NCI-H2029 treated with DMSO at 0.1 percent for 48 hours (cell line): Measurements from ENCODE around the gene INSRR.

Experiments
- DNase-seq: peaks from one replicate; lab custom pipeline; 2025; lab: John Stamatoyannopoulos, UW

The INSRR gene

DNA sequence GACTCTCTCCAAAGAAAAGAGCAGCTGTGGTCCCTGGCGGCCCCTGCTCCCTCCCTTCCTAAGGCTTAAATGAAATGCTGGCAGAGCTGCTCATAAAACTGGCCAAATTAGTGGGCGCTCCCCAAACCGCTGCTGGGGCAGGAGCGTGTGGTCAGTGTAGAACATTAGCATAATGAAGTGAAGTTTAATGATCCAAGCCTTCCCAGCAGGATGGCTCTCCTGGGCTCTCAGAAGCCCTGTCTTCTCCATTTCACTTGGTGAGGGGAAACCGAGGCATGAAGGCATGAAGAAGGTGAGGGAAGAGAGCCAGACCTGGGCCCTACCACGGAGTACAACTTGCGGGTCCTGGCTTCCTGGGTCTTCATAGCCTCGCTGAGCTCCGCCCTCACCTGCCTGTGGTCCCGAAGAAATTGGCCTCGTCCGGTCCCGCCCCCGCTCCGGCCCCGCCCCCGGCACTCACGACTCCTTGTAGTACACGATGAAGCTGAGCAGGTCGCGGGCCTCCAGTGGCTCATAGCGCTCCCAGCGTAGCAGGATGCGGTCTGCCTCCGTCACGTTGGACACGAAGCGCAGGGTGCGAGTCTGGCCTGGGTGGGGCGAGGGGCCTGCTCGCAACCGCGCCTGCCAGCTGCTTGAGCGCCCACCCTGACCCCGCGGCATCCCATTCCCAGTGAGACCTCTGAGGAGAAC lies 10.3 kb downstream of the INSRR start:
- no peak for DNase-seq

DNA sequence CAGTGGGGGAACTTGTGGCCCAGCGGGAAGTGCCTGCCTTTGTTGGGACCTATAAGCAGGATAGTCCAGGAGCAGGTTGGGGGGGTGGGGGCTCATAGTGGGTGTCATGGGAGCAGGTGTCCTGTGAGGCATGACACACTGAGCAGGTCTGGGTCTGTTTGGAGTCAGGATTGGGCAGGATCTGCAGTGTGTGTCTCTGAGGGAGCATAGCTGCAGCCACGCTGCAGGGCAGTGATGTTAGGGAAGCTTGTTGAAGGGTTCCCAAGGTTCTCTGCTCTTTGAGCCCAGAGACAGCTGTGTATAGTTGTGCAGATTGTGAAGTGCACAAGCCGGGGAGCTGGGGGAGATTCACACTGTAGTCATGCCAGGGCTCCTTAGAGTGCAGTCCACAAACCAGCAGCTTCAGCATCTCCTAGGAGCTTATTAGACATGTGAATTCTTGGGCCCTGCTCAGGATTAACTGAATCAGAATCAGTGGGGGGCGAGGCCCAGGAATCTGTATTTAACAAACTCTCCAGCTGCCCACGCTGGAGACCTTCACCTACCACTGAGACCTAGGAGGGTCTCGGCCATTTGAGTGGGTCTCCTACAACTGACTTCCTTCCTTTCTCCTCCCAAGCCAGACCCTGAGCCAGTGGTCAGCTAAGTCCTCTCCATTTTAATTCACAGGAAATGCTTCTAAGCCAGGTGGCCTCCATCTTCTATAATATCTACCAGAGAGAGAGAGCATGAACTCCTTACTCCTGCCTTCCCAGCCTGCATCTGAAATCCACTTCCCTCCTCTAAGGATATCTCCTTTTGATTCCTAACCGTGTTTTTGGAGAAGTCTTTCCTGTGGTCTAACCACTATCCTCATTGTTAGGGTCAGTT lies 11.1 kb downstream of the INSRR start:
- DNase-seq, result no peak

DNA sequence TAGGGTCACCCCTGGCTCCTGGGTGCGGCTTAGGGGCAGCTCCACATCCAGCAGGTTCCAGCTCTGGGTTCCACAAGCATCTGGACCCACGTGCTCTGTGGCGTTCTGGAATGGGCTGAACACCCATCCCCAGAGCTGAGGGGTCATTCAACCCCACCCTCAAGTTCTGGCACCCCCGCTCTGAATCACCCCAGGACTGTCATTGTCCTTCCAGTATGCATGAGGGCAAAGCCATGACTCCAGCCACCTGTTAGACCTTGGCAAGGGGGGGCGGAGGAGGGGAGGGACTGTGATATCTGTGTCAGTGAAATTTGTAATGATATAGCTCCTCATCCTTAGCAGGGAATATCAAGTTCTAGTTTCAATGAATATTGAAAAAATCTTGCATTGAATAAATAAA lies 12.3 kb downstream of the INSRR start:
- no peak for DNase-seq

DNA sequence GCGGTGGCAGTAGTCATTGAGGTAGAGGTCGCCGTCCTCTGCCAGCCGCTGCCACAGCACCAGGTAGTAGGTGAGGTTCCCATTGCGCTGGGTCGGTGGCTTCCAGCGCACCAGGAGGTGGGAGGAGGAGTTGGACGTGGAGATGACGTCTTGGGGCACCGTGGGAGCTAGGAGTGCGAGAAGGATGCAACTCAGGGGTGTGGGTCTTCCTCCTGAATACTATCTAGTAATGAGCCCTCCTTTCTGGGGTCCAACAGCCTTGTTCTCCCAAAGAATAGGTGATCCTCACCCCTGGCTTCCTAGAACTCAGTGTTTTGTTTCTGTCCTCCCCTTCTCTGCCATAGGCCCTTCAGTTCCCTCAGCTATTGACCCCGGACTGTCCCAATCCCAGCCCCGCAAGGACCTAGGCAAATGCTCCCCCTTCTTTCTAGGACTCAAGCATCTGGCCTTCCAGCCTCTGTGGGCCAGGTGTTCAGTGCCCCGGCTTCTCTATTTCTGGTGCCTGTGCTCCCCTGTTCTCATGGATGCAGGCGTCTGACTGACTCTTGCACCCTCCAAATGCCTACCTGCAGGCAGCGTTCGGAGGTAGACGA lies 12.9 kb downstream of the INSRR start:
- DNase-seq, result no peak

DNA sequence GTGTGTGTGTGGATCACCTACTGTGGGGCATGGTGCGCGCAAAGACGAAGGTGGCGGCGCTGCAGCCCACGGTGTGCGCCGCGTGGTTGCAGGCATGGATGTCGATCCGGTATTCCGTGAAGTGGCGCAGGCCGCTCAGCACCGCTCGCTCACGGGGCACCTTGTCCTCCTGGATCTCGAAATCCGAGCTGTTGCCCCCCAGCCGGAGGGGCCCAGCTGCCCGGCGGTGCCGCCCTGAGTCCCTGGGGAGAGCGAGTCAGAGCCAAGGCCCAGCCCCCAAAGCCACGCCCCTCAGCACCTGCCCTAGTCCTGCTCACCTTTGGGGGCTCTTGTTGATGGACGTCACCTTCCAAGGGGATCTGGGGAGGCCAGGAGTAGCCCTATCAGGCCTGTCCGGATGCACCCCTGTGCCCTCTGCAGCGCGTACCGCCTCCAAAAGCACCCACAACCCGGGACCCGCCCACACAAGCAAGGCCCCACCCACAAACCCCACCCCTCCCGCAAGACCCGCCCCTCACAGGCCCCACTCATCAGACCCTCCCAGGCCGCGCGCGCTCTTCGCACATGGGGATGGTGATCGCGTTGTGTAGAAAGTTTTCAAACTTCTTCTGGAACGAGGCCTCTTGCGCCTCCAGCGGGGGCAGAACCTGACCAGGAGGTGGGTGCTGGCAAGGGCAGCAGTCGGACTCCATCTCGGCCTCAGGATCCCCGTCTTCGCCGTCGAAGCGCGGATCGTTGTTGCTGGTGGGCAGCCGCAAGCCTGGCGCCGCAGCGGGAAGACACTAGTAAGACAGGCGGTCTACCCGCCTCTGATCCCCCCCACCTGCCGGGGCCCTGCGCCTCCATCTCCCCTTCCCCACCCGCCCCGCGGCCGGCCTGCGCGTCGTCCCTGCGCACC lies 13.6 kb downstream of the INSRR start:
- no peak for DNase-seq

DNA sequence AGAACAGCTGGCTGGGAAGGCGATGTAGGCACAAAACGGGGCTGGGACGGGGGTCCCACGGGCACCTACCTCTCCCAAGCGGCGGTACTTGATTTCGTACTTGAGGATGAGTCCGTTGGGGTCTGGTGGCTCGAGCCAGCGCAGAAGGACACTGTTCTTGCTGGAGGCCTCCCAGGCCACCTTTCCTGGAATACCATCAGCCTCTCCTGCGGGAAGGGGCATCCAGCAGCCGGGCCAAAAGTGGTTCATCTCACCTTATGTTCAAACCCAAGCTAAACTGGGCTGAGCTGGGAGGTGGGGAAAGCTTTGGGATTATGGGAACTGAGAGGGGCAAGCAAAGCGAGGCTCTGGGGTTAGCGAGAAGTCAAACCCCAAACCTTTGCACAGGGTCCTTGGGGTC lies 14.3 kb downstream of the INSRR start:
- no peak for DNase-seq

DNA sequence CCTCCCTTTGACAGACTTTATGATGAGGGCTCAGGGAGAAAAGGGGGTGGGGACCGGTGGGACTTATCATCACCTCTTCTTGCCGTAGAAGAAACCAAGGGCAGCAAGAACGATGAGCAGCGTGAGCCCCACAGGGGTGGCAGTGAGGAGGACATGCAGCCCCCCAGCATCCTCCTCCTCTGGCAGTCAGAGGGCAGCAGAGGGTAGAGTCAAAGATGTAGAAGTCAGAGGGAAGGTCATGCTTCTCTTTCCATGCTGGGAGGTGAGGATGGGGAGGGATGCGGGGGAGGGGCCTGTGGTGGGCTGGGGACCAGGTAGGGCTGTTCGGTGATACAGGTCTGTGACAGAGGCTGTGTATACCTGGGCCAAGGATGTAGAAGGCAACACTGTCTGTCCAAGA lies 14.8 kb downstream of the INSRR start:
- DNase-seq, result no peak

DNA sequence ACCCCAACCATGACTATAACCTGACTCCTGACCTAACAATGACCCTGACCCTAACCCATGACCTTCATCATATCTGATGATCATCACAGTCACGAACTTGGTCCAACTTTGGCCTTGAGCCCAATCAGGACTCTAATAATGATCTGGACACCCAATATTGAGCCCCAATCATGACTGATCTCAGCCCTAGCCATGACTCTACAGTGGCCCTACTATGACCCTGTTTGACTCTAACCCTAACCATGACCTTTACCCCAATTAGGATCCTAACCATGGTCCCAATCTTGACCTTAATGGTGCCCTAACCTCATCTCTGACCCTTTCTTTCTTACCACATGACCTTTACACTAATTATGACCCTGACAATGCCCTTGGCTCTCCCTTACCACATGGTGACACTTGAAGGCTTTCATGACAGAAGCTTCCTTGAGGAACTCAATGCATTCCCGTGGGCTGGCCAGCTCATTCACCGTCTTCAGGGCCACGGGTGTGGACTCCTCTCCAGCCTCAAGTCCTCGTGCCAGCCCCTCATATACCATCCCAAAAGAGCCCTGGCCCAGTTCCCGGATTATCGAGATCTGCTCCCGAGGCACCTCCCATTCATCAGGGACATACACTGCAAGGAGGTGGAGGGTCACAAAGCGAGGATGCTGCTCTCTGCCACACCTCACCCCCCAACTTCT lies 16.2 kb downstream of the INSRR start:
- DNase-seq, result no peak

DNA sequence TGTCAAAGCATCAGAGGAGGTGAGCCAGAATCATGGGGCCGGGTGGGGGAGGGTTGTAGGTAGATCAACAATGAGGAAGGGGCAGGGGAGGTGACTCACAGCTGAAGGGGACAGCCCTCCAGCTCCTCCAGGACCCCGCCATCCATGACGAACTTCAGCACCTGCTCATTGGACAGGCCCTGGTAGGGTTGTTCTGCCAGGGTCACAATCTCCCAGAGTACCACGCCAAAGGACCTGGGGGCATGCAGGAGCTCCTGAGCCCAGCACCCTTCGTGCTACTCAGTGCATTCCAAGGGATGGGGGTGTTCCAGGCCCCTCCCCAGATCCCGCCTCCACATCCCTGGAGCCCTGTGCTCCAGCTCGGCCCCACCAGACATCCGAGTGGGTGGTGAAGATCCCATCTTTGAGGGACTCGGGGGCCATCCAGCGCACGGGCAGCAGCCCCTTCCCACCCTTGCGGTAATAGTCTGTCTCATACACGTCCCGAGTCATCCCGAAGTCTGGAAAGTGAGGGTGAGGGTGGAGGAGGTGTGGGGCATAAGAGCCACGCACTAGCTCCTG lies 17.5 kb downstream of the INSRR start:
- no peak for DNase-seq

DNA sequence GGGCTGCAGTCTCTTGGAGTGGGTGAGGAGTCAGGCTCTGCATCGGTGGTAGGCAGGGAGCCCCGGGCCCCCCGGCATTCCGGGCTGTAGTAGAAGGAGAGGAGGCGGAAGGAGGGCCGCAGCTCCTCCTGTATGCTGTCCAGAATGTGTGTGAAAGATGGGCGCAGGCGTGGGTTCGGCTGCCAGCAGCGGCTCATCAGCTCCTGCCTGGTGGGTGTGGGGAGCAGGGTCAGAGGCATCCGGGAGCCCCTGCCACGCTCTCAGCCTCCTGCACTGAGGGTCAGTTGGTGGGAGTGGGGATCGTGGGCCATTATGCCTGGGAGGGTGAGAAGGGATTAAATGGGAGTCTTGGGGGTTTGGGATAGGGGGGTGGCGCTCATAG lies 18.0 kb downstream of the INSRR start:
- DNase-seq, result no peak

DNA sequence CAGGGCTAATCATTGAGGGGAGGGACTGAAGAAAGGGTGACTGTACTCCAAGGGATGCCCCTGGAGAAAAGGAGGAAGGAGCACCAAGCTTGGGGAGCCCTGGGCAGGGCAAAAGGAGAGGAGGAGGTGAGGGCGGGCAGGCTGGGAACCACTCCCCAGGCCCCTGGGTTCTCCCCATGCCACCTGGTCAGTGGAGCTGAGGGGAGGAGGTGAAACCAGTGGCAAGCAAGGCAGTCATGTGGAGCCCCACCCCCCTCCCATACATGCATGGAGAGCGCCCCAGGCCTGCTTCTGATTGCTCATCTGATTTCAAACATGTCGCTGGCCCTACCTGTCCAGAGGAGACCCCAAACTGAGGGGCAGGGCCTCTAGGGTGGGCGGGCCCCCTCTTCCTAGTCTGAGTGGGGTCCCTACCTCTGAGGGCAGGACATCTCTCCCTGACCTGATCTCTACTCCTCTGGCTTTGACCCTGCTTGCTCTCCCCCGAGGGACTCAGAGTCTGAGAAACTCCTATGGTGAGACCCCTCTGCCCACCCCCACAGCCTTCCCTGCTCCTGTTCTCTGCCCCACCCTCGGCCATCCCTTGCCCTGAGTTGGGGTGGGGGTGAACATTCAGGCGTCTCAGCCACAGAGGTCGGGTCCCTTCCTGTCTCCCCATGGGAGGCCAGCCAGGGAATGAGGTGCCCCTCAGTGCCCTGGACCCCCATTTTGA lies 18.6 kb downstream of the INSRR start:
- no peak for DNase-seq

DNA sequence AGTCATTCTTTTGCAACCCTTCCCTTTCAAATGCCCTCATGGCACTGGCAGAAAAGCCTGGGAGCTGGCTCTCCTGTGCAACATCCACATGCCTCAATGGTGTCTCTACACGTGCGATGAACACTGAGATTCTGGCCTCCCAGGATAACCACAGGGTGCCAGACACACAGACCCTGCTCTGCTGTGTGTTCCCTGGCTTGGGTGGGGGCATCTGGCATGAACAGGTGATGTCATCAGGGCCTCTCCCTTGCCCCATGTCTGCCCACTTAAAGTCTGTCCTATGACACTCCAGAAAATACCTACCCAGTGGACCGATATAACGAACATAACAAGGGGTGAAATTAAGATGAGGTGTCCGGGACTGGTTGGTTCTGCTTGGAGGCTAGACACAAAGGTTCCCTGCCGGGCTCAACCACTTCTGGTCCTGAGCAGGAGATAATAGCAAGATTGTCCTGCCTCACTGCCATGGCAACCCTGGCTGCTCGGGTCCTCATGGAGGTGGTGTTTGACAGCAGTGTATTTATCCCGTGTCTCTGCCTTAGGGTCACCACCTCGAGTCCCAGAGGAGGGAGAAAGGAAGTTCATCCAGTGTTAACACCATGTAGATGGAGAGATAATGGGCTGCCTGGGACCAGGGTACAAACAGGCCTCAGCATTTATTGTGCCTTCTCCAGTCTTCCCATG lies 19.3 kb downstream of the INSRR start:
- no peak for DNase-seq

DNA sequence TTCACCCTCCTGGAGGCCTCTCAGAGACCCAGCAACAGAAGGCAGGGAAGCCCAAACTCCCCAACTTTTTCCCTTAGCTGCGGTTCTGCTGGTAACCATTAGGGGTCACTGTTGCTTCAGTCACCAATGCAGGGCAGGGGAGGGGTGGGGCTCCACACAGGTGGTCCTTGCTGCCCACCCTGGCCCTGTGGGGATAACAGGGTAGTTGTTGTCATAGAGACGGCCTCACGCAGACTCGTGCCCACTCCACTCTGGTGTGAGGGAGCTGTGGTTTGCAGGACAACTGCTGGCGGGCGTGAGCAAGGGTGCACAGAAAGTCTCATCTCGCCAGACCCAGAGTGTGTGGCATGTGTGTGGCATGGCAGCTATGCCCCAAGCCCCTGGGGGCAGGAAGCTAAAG lies 19.9 kb downstream of the INSRR start:
- peak; percentile 16 for DNase-seq

DNA sequence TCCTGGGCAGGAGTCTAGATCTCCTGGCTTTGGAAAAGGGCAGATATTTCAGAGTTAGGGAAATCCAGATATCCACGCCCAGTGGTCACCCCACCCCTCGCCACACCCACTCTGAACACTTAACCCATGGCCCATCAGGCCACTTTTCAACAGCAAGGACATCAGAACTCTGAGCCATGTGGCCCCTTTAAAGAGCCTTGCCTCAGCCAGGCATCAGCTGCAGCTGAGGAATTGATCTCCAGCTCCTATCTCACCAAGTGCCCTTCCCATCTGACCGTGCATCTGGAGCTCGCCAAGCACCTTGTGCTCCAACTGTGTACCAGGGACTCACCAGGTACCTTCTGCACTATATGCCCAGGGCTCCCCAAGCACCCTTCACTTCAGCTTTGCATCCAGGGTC lies 22.0 kb downstream of the INSRR start:
- no peak for DNase-seq

DNA sequence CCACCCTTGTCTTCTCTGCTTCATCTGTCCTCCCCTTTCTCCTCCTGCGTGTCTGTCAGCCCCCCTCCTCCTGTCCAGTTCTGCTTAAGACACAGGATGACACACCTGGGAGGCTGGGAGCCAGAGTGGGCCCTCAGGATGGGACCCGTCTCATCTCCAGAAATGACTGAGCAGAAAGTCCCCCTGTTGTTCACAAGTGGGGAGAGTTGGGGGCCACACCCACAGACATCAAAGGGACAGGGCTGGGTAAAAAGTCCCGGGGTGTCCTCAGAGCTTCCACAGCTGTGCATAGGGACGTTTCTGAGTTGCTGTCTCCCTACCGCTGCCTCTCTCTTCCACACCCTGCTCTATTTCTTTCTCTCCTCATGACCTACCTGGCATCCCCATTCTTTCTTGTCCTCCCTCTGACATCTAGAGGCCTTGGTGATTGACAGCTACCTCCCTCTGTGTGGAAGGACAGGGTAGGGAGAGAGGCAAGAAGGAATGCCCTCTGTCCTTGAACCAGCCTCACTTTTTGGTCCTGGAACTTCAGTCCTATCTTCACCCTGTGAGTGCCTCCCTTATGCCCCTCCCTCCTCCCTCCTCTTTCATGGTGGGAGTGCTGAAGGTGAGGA lies 22.8 kb downstream of the INSRR start:
- DNase-seq, result no peak

DNA sequence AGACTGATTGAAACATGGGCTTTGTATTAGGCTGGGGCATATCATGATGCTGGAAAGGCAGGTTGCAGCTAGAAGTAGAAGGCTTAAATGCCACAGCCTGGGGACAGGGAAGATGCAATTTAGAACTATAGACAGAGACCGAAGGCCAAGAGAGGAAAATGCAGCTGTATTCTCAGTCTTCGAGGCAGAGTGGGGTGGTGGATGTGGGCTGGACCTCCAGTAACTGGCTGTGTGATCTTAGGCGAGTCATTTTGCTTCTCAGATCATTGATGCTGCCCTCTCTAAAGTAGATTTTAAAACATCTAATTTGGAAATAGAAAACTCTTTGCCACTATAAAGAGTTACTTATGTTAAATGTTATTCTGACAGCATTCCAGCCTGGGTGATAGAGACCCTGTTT lies 24.6 kb downstream of the INSRR start:
- no peak for DNase-seq

DNA sequence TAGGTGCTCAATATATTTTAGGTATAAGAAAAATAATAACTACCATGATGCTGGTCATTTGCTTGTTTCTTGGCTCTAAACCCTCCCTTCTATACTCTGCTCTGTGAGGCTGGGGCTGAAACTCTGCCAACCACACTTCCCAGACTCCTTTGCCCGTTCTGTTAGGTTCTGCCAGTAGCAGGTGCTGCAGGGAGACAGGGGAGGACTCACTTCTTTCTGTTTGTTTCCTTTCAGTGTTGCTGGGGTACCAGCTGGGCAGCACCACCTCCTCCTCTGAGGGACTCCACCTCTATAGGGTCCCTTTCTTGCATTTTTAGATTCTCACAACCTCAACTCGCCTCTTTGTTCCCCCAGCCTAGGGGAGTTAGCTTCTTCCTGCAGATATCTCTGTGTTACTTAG lies 25.3 kb downstream of the INSRR start:
- no peak for DNase-seq

DNA sequence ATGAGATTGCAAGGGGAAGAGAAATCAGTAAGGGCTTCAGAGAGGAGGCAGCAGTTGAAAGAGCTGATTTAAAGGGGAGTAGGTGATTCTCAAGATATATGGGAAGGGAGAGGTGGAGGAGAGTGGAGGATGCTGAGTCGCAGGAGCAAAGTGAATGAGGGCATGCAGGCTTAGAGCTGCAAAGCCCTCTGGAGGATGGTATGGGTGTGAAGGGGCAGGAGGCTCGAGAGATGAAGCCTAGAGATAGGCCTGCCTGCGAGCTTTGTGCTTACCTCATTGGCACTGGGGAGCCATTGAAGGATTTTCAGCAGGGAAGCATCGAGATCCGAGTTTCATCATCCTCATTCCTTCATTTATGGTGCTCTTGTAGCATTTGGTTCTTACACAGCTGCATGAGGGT lies 26.5 kb downstream of the INSRR start:
- no peak for DNase-seq

DNA sequence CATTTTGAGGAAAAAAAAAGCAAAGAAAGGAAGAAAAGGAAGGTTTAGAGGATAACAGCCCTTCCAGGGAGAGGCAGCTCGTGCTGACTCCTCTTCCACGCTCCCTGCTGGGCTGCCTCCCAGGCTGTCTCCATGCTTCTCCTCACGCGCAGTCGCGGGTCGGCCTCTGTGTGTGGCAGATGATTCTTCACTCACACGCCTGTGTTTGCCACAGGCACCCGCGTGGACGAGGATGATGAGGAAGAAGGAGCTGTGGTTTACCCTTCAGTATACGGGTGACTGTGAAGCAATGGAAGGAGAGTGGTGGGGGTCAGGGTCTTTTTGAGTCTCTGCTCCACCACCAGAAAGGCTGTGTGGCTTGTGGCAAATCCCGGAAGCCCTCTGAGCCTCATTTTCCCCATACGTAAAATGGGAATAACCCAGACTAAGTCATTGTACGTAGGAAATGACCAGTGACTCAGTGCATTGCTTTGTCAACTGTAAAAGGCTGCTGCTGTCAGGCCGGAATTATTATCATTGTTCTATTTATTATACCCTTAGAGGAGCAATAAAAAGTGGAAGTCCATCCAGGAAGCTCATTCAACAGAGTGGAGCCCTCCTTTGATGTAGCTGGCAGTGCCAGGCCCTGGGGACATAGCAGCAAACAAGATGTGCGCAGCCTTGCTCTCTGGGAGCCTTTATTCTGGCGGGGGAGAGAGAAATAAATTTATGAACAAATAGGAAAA lies 30.4 kb downstream of the INSRR start:
- DNase-seq, result no peak
